ENCODE results near the gene PIGU. TPM values are rescaled to one million over a fixed set of nuclear protein-coding genes. Genes with fewer than 3 reads are reported as not detected.

PIGU gene
- total RNA-seq, 2 experiments from 2014 or later: 16.6 to 27.9 TPM

DNA sequence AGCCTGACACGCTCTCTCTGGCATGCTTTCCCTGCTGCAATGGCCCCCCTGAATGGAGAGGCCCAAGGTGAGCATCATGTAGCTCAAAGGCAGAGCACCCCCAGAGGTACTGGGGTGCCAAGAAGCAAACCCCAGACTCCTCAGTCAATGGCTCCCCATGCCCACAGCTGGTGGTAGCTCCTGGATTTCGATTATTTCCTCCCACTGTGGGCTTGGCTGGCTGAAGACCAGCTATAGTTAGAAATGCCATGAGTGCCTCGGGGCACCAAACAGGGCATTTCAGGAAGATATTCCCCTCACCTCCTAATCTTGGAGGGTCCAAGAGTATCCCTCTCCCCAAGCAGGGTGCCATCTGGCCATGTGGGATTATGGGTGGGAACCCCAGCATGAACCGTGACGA, 101.6 kb downstream of the PIGU start:
- no peak overlapping the region for H3K27ac ChIP-seq (ENCODE audit: low read depth, low read length, poor library complexity, severe bottlenecking)
- CTCF ChIA-PET (ENCODE audit: unreplicated experiment): no interaction called here
- H2AFZ ChIP-seq (ENCODE audit: low read length): no peak overlapping the region
- BruUV-seq (replicated peaks): no TSS peak
- peaks cover 11% of the 10 kb centered on the region for H3K4me1 ChIP-seq (ENCODE audit: insufficient read depth, low read length, poor library complexity, severe bottlenecking)
- H3K4me2 ChIP-seq (ENCODE audit: low read length): no peak overlapping the region
- H3K4me3 ChIP-seq (ENCODE audit: low read depth, low read length, poor library complexity, severe bottlenecking): no peak overlapping the region
- intact Hi-C loops (cut with micrococcal nuclease; ENCODE audit: unreplicated experiment): no loop called here
- POLR2A ChIA-PET: no interaction called here
- H3K79me2 ChIP-seq (ENCODE audit: insufficient read depth, low read depth, low read length): no peaks in the 10 kb centered on the region
- TF ChIP-seq EZH2phosphoT487 (IDR thresholded peaks at IDR 0.05; ENCODE audit: borderline replicate concordance, low read depth, low read length) (no peak), CTCF (conservative IDR thresholded peaks at IDR 0.05; ENCODE audit: low read length) (no peak)
- DNase-seq (ENCODE audit: low spot score): no peak
- H3K9me2 ChIP-seq (ENCODE audit: insufficient read depth, low read length): no peaks in the 10 kb centered on the region
- H3K9me3 ChIP-seq (ENCODE audit: low read length): no peaks in the 10 kb centered on the region
- H3K36me3 ChIP-seq (ENCODE audit: insufficient read depth, low read length): peaks cover 7% of the 10 kb centered on the region; the same call in 1 of the 2 replicates
- H4K20me1 ChIP-seq (ENCODE audit: insufficient read depth, low read length): no peaks in the 10 kb centered on the region

DNA sequence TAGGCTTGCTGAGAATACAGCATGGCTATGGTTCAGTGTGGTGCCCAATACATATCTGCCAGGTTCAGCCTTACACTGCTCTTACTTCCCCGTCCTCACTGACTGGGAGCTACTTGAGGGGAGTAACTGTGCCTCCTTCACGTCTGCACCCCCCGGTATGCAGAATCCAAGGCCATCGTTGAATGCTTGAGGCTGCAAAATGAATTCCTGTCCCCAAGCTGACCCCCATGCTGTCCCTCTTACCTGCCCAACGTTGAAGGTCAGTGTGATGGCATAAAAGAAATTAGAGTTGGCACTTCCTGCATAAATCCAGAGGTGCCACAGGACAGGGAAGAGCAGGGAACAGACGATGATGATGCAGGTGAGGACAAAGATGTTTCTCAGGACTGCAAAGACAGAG, 102.0 kb downstream of the PIGU start:
- TF ChIP-seq EZH2phosphoT487 (IDR thresholded peaks at IDR 0.05; ENCODE audit: borderline replicate concordance, low read depth, low read length) (no peak), CTCF (conservative IDR thresholded peaks at IDR 0.05; ENCODE audit: low read length) (no peak)
- CTCF ChIA-PET (ENCODE audit: unreplicated experiment): no interaction called here

DNA sequence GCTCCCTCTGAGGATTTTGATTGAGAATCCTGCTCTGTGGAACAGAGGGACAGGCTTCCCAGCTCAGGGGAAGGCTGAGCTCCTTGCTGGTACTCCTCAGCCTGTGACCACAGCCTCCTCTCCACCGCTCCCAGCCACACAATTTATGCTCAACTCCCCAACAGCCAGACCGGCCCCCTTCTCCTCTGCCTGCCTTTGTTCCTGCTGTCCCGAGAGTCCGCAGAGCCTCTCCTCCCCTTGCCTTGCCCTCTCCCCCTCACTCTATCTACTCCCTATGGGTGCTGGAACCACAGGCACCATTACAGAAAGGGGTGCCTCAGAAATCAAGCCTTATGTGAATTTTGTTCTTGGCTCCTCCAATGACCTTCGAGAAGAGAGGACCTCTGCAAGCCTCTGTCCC, 102.5 kb downstream of the PIGU start:
- no peaks in the 10 kb centered on the region for H4K20me1 ChIP-seq (ENCODE audit: insufficient read depth, low read length)
- H3K4me3 ChIP-seq (ENCODE audit: low read depth, low read length, poor library complexity, severe bottlenecking): no peak overlapping the region
- CTCF ChIA-PET (ENCODE audit: unreplicated experiment): no interaction called here
- no peak for TF ChIP-seq EZH2phosphoT487 (IDR thresholded peaks at IDR 0.05; ENCODE audit: borderline replicate concordance, low read depth, low read length)
- no peak for TF ChIP-seq CTCF (conservative IDR thresholded peaks at IDR 0.05; ENCODE audit: low read length)
- H3K27ac ChIP-seq (ENCODE audit: low read depth, low read length, poor library complexity, severe bottlenecking): no peak overlapping the region
- no TSS peak for BruUV-seq (replicated peaks)
- peaks cover 7% of the 10 kb centered on the region; the same call in 1 of the 2 replicates for H3K36me3 ChIP-seq (ENCODE audit: insufficient read depth, low read length)
- H2AFZ ChIP-seq (ENCODE audit: low read length): no peak overlapping the region
- H3K4me1 ChIP-seq (ENCODE audit: insufficient read depth, low read length, poor library complexity, severe bottlenecking): peaks cover 6% of the 10 kb centered on the region
- POLR2A ChIA-PET: no interaction called here
- no peak overlapping the region for H3K4me2 ChIP-seq (ENCODE audit: low read length)
- DNase-seq (ENCODE audit: low spot score): no peak
- no peaks in the 10 kb centered on the region for H3K9me3 ChIP-seq (ENCODE audit: low read length)
- no peaks in the 10 kb centered on the region for H3K9me2 ChIP-seq (ENCODE audit: insufficient read depth, low read length)
- H3K79me2 ChIP-seq (ENCODE audit: insufficient read depth, low read depth, low read length): no peaks in the 10 kb centered on the region
- intact Hi-C loops (cut with micrococcal nuclease; ENCODE audit: unreplicated experiment): no loop called here

More for the DNA sequence above, 102.0 kb downstream of the PIGU start:
- Histone ChIP-seq H2AFZ (ENCODE audit: low read length) (no peak overlapping the region), H3K4me3 (ENCODE audit: low read depth, low read length, poor library complexity, severe bottlenecking) (no peak overlapping the region), H3K79me2 (ENCODE audit: insufficient read depth, low read depth, low read length) (no peaks in the 10 kb centered on the region), H3K36me3 (ENCODE audit: insufficient read depth, low read length) (peaks cover 7% of the 10 kb centered on the region; the same call in 1 of the 2 replicates), H3K27ac (ENCODE audit: low read depth, low read length, poor library complexity, severe bottlenecking) (no peak overlapping the region), H3K4me1 (ENCODE audit: insufficient read depth, low read length, poor library complexity, severe bottlenecking) (peaks cover 7% of the 10 kb centered on the region), H4K20me1 (ENCODE audit: insufficient read depth, low read length) (no peaks in the 10 kb centered on the region), H3K9me3 (ENCODE audit: low read length) (no peaks in the 10 kb centered on the region), H3K9me2 (ENCODE audit: insufficient read depth, low read length) (no peaks in the 10 kb centered on the region), H3K4me2 (ENCODE audit: low read length) (no peak overlapping the region)
- POLR2A ChIA-PET: no interaction called here
- no peak for DNase-seq (ENCODE audit: low spot score)
- BruUV-seq (replicated peaks): no TSS peak
- intact Hi-C loops (cut with micrococcal nuclease; ENCODE audit: unreplicated experiment): no loop called here

Measured in OCI-LY7 (cell line).